ENCODE results near the gene RBM33. TPM values are rescaled to one million over a fixed set of nuclear protein-coding genes. Genes with fewer than 3 reads are reported as not detected.

Gene RBM33
- total and polyA plus RNA-seq, 2 donors from 2014 or later, result 9.8 to 78.7 TPM

- H3K4me3 ChIP-seq (ENCODE audit: low read length in 3 of 3), result no peak overlapping the region
- H3K36me3 ChIP-seq (ENCODE audit: control insufficient read depth in 2 of 3, insufficient read depth in 3 of 3, low read length in 3 of 3), result peaks cover 0 to 19% (median 9%) of the 10 kb centered on the region in 3 donors
- H3K27ac ChIP-seq (ENCODE audit: low read depth in 2 of 2, low read length in 2 of 2), result no peak overlapping the region
- intact Hi-C loops (cut with DNase I), result no loop called here
- no peak for DNase-seq
- H3K4me1 ChIP-seq (ENCODE audit: control insufficient read depth in 2 of 3, insufficient read depth in 2 of 3, low read depth in 1 of 3, low read length in 3 of 3), result peaks cover 0 to 3% (median 0%) of the 10 kb centered on the region in 3 donors
- H3K9ac ChIP-seq (ENCODE audit: low read length in 3 of 3), result no peak overlapping the region
- no peaks in the 10 kb centered on the region for H3K27me3 ChIP-seq (ENCODE audit: control insufficient read depth, insufficient read depth, low read length)
- no peak for FAIRE-seq
- H3K9me3 ChIP-seq (ENCODE audit: control insufficient read depth in 2 of 3, insufficient read depth in 1 of 3, low read length in 3 of 3), result no peaks in the 10 kb centered on the region
- no peak for TF ChIP-seq CTCF (IDR thresholded peaks at IDR 0.05; ENCODE audit: borderline replicate concordance, extremely low read depth, insufficient read depth)
Measured at GRCh38 chr7:155734445-155734809, 90.0 kb downstream of the RBM33 start.

GRCh38 chr7:155735442-155736115 lies 91.1 kb downstream of the RBM33 start:
- Histone ChIP-seq H3K36me3 (ENCODE audit: control insufficient read depth in 2 of 3, insufficient read depth in 3 of 3, low read length in 3 of 3) (peaks cover 0 to 27% (median 9%) of the 10 kb centered on the region in 3 donors), H3K4me1 (ENCODE audit: control insufficient read depth in 2 of 3, insufficient read depth in 2 of 3, low read depth in 1 of 3, low read length in 3 of 3) (no peaks in the 10 kb centered on the region), H3K9me3 (ENCODE audit: control insufficient read depth in 2 of 3, insufficient read depth in 1 of 3, low read length in 3 of 3) (no peaks in the 10 kb centered on the region), H3K27me3 (ENCODE audit: control insufficient read depth, insufficient read depth, low read length) (no peaks in the 10 kb centered on the region), H3K27ac (ENCODE audit: low read depth in 2 of 2, low read length in 2 of 2) (no peak overlapping the region), H3K9ac (ENCODE audit: low read length in 3 of 3) (no peak overlapping the region), H3K4me3 (ENCODE audit: low read length in 3 of 3) (no peak overlapping the region)
- FAIRE-seq, result no peak
- no peak for DNase-seq
- TF ChIP-seq CTCF (IDR thresholded peaks at IDR 0.05; ENCODE audit: borderline replicate concordance, extremely low read depth, insufficient read depth), result no peak
- intact Hi-C loops (cut with DNase I), result no loop called here

GRCh38 chr7:155737590-155737989 lies 93.1 kb downstream of the RBM33 start:
- TF ChIP-seq CTCF (IDR thresholded peaks at IDR 0.05; ENCODE audit: borderline replicate concordance, extremely low read depth, insufficient read depth), result no peak
- no peak for FAIRE-seq
- H3K9me3 ChIP-seq (ENCODE audit: control insufficient read depth in 2 of 3, insufficient read depth in 1 of 3, low read length in 3 of 3), result no peaks in the 10 kb centered on the region

More at GRCh38 chr7:155737590-155737989, 93.1 kb downstream of the RBM33 start:
- no peak for DNase-seq
- H3K4me3 ChIP-seq (ENCODE audit: low read length in 3 of 3), result no peak overlapping the region
- H3K27ac ChIP-seq (ENCODE audit: low read depth in 2 of 2, low read length in 2 of 2), result no peak overlapping the region
- no peaks in the 10 kb centered on the region for H3K4me1 ChIP-seq (ENCODE audit: control insufficient read depth in 2 of 3, insufficient read depth in 2 of 3, low read depth in 1 of 3, low read length in 3 of 3)
- H3K9ac ChIP-seq (ENCODE audit: low read length in 3 of 3), result no peak overlapping the region
- no peaks in the 10 kb centered on the region for H3K27me3 ChIP-seq (ENCODE audit: control insufficient read depth, insufficient read depth, low read length)
- intact Hi-C loops (cut with DNase I), result no loop called here
- H3K36me3 ChIP-seq (ENCODE audit: control insufficient read depth in 2 of 3, insufficient read depth in 3 of 3, low read length in 3 of 3), result peaks cover 2 to 39% (median 18%) of the 10 kb centered on the region in 3 donors
